ENCODE data around the gene CCL1.

CCL1 gene

GRCh38 chr17:34367486-34368195, 4.6 kb upstream of the CCL1 start:
- H3F3A ChIP-seq (ENCODE audit: control insufficient read depth, insufficient read depth), result no peaks in the 10 kb centered on the region
- TF ChIP-seq CTCF (IDR thresholded peaks at IDR 0.05; ENCODE audit: low read depth, low read length, poor library complexity, severe bottlenecking) (no peak), EZH2phosphoT487 (IDR thresholded peaks at IDR 0.05; ENCODE audit: borderline replicate concordance, low read length) (no peak)
- H3K4me1 ChIP-seq (ENCODE audit: control insufficient read depth, low read length), result 0 out of 2 replicates have a peak, but pooled peaks cover 3% of the 10 kb centered on the region
- no peaks in the 10 kb centered on the region for H3K9me2 ChIP-seq (replicated peaks; ENCODE audit: control insufficient read depth, low read length)
- H3K27me3 ChIP-seq (ENCODE audit: control insufficient read depth, low read length), result peaks cover 9% of the 10 kb centered on the region; the same call in 1 of the 2 replicates
- H3K27ac ChIP-seq (ENCODE audit: low read depth, low read length), result no peak overlapping the region
- H3K4me2 ChIP-seq (ENCODE audit: low read length), result no peak overlapping the region
- no peaks in the 10 kb centered on the region for H3K9me3 ChIP-seq (ENCODE audit: control insufficient read depth, insufficient read depth, low read length)
- H3K79me2 ChIP-seq (ENCODE audit: control insufficient read depth, low read length), result no peaks in the 10 kb centered on the region
- H3K4me3 ChIP-seq (ENCODE audit: low read length), result no peak overlapping the region
- no peaks in the 10 kb centered on the region for H4K20me1 ChIP-seq (ENCODE audit: control insufficient read depth, insufficient read depth, low read depth, low read length)
- 0 out of 2 replicates have a peak, but pooled peaks cover 2% of the 10 kb centered on the region for H3K36me3 ChIP-seq (ENCODE audit: control insufficient read depth, low read length)

GRCh38 chr17:34366529-34367107, 3.6 kb upstream of the CCL1 start:
- no peaks in the 10 kb centered on the region for H3K9me2 ChIP-seq (replicated peaks; ENCODE audit: control insufficient read depth, low read length)
- H3K36me3 ChIP-seq (ENCODE audit: control insufficient read depth, low read length), result 0 out of 2 replicates have a peak, but pooled peaks cover 2% of the 10 kb centered on the region
- TF ChIP-seq CTCF (IDR thresholded peaks at IDR 0.05; ENCODE audit: low read depth, low read length, poor library complexity, severe bottlenecking) (no peak), EZH2phosphoT487 (IDR thresholded peaks at IDR 0.05; ENCODE audit: borderline replicate concordance, low read length) (no peak)
- H4K20me1 ChIP-seq (ENCODE audit: control insufficient read depth, insufficient read depth, low read depth, low read length), result no peaks in the 10 kb centered on the region
- H3K27me3 ChIP-seq (ENCODE audit: control insufficient read depth, low read length), result peaks cover 8% of the 10 kb centered on the region; the same call in 1 of the 2 replicates
- H3K4me1 ChIP-seq (ENCODE audit: control insufficient read depth, low read length), result 0 out of 2 replicates have a peak, but pooled peaks cover 3% of the 10 kb centered on the region
- H3K4me3 ChIP-seq (ENCODE audit: low read length), result no peak overlapping the region
- H3K27ac ChIP-seq (ENCODE audit: low read depth, low read length), result no peak overlapping the region
- H3K4me2 ChIP-seq (ENCODE audit: low read length), result no peak overlapping the region
- H3K9me3 ChIP-seq (ENCODE audit: control insufficient read depth, insufficient read depth, low read length), result no peaks in the 10 kb centered on the region
- no peaks in the 10 kb centered on the region for H3K79me2 ChIP-seq (ENCODE audit: control insufficient read depth, low read length)
- no peaks in the 10 kb centered on the region for H3F3A ChIP-seq (ENCODE audit: control insufficient read depth, insufficient read depth)

GRCh38 chr17:34366010-34366409, 3.0 kb upstream of the CCL1 start:
- Histone ChIP-seq H3K4me1 (ENCODE audit: control insufficient read depth, low read length) (0 out of 2 replicates have a peak, but pooled peaks cover 3% of the 10 kb centered on the region), H3K4me3 (ENCODE audit: low read length) (no peak overlapping the region), H3K9me2 (replicated peaks; ENCODE audit: control insufficient read depth, low read length) (no peaks in the 10 kb centered on the region), H4K20me1 (ENCODE audit: control insufficient read depth, insufficient read depth, low read depth, low read length) (no peaks in the 10 kb centered on the region), H3K9me3 (ENCODE audit: control insufficient read depth, insufficient read depth, low read length) (no peaks in the 10 kb centered on the region), H3K36me3 (ENCODE audit: control insufficient read depth, low read length) (0 out of 2 replicates have a peak, but pooled peaks cover 2% of the 10 kb centered on the region), H3F3A (ENCODE audit: control insufficient read depth, insufficient read depth) (no peaks in the 10 kb centered on the region), H3K27ac (ENCODE audit: low read depth, low read length) (no peak overlapping the region), H3K79me2 (ENCODE audit: control insufficient read depth, low read length) (no peaks in the 10 kb centered on the region), H3K4me2 (ENCODE audit: low read length) (no peak overlapping the region), H3K27me3 (ENCODE audit: control insufficient read depth, low read length) (0 out of 2 replicates have a peak, but pooled peaks cover 5% of the 10 kb centered on the region)
- TF ChIP-seq EZH2phosphoT487 (IDR thresholded peaks at IDR 0.05; ENCODE audit: borderline replicate concordance, low read length), result no peak
- no peak for TF ChIP-seq CTCF (IDR thresholded peaks at IDR 0.05; ENCODE audit: low read depth, low read length, poor library complexity, severe bottlenecking)
